CD4-positive, alpha-beta T cell treated with Interleukin-15 for 1 hour (primary cell): ENCODE measurements around the gene LHFPL3.
"Not testable (repeated sequence)": the region's sequence is repeated elsewhere in the genome, so short reads cannot be mapped to it uniquely, and the experiment has no call there.

Experiments
- DNase-seq: peaks from one replicate; pipeline ENCODE4 v3.0.0-alpha.2; 2020

The LHFPL3 gene

DNA sequence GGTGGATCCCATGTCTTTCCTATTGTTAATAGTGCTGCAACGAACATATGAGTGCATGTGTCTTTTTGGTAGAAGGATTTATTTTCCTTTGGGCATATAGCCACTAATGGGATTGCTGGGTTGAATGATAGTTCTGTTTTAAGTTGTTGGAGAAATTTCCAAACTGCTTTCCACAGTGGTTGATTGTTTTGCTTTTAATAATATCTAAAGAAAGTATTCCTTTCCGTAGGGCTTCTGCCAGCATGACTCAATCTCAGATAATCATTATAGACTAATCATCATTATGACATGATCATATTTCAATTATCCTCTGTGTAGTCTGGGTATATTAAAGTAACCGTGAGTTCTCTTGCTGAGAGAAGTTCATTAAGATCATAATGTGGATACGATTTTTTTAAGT, 575.4 kb downstream of the LHFPL3 start:
- DNase-seq = no peak

DNA sequence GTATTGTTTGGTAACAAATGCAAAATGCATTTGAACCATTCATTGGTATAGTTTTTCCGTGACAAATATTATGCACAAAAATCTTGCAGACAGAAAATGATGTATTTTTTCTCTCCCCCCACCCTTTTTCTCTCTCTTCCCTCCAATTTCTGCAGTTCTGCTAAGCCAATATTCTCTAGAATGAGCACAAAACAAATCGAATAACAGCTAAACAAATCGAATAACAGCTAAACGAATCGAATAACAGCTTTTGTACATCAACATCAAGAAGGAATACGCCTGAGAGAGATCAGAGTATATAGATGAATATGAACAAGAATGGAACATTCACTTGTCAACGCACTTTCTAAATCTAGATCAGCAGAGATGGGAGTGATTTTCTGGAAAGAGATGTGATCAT, 577.6 kb downstream of the LHFPL3 start:
- no peak for DNase-seq

DNA sequence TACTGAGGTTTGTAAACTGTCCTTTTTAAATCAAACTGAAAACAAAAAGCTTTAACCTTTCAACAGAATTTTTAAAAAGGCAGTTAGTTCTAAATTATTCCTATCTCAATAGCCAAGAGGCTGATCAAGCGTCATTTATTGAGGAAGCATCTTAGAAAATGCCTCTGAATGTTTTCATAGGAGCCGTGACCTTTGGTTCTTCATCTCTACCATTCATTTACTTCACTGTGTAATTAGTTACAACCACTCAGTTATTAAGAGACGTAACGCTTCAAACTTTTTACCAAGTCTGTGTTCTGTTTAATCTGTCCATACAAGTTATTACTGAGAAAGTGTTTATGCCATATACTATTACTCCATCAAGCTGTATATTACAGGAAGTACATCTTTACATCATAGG, 578.2 kb downstream of the LHFPL3 start:
- DNase-seq = no peak

DNA sequence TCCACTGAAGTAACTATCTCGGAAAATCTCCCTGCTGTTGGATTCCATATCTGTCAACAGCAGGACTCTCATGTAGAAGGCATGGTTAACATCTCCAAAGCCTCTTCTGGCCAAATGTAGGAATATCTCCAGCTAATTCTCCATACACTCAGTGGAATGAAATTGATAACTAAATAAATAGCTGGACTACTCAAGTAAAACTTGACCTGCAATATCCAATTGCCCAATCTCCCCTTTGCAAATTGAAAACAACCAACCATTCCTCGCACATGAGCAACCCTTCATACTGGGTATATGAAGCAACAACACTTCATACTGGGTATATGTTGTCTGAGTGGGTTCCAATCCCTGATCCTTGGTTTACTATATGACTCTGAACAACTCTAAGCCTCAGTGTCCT, 580.2 kb downstream of the LHFPL3 start:
- DNase-seq = no peak

DNA sequence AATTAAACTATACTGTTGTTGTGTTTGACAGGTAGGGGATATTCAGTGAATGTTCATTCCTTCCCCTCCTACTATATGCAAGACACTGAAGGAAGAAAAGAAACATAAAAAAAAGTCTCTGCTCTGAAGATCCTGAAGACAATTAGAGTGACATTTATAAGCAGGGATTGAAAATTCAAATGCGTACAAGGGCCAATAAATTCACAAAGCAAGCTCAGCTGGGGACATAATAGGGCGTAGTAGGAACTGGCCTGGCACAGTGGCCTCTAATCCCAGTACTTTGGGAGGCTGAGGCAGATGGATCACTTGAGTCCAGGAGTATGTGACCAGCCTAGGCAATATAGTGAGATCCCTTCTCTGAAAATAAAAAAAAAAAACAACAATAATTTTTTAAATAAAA, 580.7 kb downstream of the LHFPL3 start:
- no peak for DNase-seq

GRCh38 chr7:104914421-104914820, 586.0 kb downstream of the LHFPL3 start:
- DNase-seq = no peak

GRCh38 chr7:104921596-104921995, 593.2 kb downstream of the LHFPL3 start:
- no peak for DNase-seq

GRCh38 chr7:104922182-104923009, 594.0 kb downstream of the LHFPL3 start:
- no peak for DNase-seq

DNA sequence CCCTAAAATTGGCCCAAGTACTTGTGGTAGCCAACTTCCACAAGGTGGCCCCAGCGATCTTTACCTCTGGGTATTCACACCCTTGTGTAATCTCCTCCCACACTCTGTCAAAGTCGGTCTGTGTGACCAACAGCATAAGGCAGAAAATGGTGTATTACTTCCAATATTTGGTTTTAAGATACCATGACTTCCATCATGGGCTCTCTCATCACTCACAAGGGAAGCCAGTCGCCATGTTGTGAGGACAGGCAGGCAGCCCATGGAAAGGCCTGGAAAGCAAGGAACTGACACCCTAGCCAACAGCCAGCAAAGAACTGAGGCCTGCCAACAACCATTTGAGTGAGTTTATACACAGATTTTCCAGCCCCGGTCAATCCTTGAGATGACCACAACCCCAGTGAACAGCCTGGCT, 594.6 kb downstream of the LHFPL3 start:
- peak; percentile 83 for DNase-seq

DNA sequence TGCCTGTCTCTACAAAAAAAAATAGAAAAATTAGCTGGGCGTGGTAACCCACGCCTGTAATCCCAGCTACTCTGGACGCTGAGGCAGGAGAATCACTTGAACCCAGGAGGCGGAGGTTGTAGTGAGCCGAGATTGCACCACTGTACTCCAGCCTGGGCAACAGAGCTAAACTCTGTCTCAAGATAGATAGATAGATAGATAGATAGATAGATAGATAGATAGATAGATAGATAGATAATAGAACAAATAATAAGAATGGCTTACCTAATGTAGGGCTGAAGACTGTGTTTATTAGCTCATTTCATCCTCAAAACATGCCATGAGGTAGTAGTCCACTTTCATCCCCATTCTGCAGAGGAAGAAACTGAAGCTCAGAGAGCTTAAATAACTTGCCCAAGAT, 597.8 kb downstream of the LHFPL3 start:
- not testable (repeated sequence) for DNase-seq

- DNase-seq = no peak
Observed at GRCh38 chr7:104926601-104927041, 598.2 kb downstream of the LHFPL3 start.

GRCh38 chr7:104927055-104927454, 598.7 kb downstream of the LHFPL3 start:
- DNase-seq = no peak

DNA sequence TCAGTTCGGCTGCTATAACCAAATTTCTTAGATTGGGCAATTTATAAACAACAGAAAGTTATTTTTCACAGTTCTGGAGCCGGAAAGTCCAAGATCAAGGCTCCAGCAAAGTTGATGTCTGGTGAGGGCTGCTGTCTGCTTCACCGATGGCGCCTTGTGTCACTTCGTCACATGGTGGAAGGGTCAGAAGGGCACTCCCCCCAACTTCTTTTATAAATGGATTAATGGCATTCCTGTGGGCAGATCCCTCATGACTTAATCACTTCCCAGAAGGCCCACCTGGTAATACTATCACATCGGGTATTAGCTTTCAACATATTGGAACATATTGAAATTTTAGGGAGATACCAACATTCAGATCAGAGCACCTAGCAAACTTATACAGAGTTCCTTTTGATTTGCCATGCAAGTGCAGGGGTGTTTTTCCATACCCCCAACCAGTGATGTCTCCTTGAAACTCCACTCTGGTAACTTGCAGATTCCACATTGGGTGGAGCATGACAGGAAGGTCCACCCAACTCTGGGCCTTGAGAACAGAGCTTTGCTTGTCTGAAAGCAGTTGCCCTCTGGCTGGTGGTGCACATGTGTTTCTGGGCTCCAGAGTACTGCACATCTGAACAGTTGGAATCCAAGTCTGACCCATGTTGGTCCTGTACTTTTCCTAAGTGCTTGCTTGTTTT, 600.5 kb downstream of the LHFPL3 start:
- DNase-seq = no peak

DNA sequence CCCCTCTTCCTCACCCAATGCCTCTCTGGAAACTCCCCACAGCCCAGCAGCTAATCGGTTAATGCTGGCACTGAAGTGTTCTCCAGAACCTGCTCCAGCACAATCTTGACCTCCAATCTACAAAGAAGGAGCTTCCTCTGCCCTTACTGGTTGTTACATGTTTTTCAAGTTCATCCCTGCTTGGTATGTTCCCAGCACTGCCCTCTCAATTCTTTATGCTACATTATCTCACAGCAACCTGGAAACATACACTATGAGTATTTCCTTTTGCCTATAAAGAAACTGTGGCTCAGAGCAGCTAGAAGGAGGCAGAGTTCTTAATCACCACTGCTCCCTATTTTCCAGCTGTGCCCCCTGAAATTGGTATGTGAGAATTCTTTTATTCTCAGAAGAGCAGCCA, 601.5 kb downstream of the LHFPL3 start:
- no peak for DNase-seq

- no peak for DNase-seq
Observed at GRCh38 chr7:104931181-104931781, 602.9 kb downstream of the LHFPL3 start.

DNA sequence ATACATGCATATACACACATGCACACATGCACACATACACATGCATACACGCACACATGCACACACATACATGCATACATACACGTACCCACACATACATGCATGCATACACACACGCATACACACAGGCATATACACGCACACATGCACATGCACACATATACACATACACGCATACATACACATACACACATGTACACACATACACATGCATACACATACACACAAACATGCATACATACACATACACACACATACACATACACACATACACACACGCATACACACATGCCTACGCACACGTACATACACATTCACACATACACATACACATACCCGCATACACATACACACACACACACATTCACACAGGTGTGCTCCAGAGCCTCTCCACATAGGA, 604.6 kb downstream of the LHFPL3 start:
- DNase-seq = no peak

DNA sequence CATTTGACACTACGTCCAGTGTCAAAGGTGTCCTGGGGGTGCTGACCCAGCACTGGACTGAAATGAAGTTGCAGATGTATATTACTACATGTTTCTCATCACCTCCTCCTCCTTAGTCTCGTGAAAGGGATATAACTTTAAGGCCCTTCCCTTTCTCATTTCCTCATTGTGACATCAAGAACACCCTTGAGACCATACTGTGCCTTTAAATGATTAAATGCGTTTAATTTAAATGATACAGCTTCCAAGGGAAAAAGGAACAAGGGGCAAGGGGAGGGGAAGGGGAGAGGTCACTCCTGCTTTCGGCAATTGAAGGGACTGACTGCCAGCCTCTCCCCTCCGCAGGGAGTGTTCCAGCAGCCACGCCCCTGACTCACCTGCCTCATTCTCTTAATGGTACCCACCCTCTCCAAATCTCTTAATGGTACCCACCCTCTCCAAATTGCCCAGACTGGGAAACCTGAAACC, 605.2 kb downstream of the LHFPL3 start:
- DNase-seq = no peak

GRCh38 chr7:104934665-104935064, 606.3 kb downstream of the LHFPL3 start:
- DNase-seq = no peak

DNA sequence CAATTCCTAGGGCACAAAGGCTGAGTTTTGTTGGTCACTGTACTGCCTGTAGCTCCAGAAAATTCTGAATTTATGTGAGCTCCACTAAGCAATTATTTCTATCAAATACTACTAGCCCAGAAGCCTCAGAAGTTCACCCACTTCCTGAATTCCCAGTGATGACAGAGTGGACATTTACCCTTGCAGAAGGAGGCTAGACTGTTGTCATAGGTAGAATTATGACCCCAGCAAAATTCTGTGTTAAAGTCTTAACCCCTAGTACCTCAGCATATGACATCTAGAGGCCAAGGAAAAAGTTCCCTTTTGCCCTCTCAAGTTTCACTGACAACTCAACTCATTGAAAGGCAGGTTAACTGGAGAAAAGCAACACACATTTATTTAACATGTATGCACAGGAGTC, 606.9 kb downstream of the LHFPL3 start:
- no peak for DNase-seq

DNA sequence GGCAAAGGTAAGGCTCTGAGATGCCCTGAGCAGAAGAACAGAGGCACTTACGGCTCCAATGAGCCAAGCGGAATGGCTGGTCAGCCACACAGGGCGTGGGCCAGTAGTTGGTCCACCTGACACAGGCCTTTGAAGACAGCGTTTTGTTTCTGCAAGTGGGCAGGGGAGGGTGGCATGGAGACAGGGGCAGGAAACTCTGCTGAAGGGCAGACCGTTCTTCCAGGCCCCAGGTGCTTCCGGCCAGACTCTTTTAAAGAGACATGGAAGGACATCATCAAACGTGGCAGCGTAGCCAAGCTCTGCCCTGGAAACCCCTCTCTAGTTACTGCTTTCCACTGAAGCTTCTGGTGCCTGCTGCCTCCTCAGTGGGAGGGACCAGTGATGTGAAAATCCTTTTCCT, 608.1 kb downstream of the LHFPL3 start:
- DNase-seq = no peak

- DNase-seq = not testable (repeated sequence)
Observed at GRCh38 chr7:104937489-104937888, 609.1 kb downstream of the LHFPL3 start.

- DNase-seq = no peak
Observed at GRCh38 chr7:104938741-104939390, 610.5 kb downstream of the LHFPL3 start.

- DNase-seq = no peak
Observed at GRCh38 chr7:104940023-104940710, 611.8 kb downstream of the LHFPL3 start.
